NCI-H187 treated with DMSO at 0.1 percent for 48 hours (cell line): ENCODE data around the gene HLCS.

Source experiments
- DNase-seq: peaks from one replicate; lab custom pipeline; 2025; lab: John Stamatoyannopoulos, UW

HLCS gene

GRCh38 chr21:36985751-36986594 is 19.5 kb upstream of the HLCS start:
- DNase-seq: no peak

DNA sequence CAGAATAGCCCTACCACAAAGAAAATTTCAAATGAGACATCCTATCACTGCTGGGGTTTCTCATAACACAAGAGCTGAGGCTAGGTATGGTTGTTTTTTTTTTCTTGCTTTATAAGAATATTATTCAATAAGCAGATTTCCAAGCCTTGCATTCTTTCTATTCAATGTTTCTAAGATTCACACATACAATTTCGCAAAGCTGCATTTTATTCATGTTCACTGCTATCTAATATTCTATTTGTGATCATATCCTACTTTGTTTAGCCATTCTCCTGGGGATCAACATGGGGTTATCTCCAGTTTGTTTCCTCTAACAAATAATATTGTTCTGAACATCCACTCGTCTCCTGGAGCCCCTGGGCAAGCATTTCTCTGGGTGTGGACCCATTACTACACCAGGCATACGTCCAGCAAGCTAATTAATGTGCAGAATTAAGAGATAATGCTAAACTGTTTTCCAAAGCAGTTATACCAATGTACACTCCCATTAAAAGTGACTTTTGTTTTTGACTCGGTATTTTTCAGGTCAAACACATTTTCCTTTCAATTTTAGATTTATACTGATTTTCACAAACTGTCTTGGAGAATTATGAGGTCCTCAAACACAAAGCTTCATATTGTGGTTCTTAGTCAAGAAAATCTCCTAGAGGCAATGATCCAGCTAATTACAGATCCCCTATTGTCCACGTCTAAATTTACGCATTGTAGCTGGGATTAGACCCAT is 15.7 kb upstream of the HLCS start:
- DNase-seq: no peak

- DNase-seq: no peak
These were observed 14.6 kb upstream of the HLCS start for GRCh38 chr21:36981049-36981391.

DNA sequence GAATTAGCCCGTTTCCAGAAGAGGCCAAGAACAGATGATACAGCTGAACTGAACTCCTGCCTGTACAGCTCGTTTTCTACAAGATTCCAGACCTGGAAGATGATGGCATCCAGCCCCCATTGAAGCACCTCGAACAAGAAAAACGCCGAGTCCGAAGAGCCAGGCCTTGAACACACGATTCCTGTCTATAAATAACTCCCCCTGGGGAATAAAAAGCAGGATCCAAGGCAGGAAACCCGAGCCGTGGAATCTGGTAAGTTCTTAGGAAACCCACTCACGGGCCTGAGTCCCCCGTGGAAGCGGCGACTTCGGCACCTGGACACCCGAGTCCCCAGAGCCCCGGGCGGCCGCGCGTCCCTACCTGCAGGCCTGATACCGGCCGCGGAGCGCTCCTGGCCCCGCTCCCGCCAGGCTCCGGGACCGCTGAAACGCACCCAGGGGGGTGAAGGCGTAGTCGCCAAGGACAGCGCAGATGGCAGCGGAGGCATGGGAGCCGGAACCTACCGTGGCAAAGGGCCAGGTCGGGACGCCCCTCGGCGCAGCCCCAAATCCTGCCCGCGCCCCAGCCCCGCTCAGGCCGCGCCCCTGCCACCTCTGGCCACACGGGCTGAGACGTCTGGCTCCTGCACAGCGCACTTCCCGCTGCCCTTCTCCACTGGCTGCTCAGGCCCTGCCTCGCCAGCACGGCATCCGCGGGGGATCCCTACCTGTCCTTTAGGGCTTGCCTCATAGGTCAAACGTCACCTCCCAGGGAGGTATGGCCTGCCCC is 14.0 kb upstream of the HLCS start:
- DNase-seq: no peak

DNA sequence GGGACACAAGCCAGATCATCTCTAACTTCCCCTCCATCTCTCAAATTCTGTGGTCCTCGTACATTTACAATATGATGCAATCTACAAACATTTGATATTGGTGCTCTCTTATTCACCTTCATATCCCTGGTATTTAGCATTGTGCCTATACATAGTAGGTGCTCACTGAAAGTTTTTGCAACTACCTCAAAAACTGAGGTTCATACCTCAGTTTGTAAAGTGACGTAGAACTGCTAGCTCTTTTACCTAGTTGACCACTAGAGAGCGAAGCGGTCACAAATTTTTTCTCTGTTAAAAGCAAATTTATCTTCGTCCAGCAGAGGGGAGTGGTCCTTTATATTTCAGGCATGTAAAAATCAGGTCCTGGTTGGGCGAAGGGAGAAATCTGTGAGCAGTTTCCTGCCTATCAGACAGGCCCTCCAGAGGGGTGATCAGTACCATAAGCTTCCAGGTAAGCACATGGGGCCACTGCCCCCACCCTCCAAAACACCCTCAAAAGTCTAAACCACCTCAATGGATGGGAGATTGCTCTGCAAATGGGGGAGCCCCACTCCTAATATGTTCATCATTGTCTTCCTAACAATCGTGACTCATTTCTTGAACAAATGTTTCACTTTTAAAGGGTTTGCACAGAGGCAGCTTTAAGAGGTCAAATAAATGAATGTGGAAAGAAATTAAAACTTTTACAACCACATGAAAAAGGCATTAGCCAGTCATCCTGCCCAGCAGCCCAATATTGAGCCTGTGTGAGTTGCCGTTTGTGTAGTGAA is 10.6 kb upstream of the HLCS start:
- no peak for DNase-seq

DNA sequence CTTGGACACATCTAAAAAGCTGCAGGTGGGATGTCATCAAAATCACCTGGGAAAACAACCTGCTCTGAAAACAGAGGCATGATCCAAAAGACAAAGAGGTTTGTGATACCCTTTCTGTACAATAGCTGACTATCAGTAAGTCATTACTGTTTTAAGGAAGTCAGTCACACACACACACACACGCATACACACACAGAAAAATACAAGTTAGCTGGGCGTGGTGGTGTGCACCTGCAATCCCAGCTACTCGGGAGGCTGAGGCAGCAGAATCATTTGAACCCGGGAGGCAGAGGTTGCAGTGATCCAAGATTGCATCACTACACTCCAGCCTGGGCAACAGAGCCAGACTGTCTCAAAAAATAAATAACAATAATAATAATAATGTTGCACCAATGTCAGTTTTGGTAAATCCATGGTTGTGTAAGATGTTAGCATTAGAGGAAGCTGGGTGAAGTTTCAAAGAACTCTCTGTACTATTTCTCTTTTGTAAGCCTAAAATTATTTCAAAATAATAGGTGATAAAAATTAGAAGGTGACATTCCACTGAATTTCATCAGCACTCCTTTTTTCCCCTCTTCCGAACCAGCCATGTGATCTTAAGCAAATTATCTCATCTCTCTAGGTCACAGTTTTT is 9.9 kb upstream of the HLCS start:
- DNase-seq: no peak

DNA sequence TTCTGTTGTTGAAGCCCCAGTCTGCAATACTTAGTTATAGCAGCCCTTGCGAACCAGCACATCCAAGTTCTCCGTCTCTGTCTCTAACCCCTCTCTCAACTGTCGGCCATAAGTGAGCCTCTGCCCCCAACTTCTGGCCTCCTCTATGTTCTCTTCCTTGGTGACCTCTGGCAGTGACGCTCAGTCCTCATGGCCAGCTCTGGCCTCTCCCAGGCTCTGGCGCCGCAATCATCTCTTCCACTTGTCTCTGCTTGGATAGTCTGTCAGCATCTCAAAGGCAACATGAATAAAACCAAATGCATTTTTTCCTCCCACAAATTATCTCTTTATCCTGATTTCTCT is 8.4 kb upstream of the HLCS start:
- DNase-seq: no peak

- no peak for DNase-seq
These were observed 7.7 kb upstream of the HLCS start for GRCh38 chr21:36973986-36974850.

DNA sequence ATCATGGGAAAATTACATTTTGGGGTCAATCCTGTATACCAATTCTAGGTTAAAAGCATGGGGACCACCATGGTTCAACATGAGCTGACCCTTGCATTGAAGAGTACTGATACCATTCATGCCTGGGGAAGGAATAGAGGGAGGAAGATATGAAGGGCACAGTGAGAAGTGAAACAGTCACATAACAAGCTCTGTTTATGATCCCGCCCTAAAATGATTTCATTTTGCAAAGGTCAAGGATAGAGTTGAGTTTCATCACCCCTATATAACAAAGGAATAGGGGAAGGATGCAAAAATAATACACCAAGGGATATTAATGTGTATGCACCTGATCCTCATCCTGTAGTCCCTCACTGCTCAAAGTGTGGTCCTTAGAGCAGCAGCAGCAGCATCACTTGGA is 2.5 kb upstream of the HLCS start:
- no peak for DNase-seq

DNA sequence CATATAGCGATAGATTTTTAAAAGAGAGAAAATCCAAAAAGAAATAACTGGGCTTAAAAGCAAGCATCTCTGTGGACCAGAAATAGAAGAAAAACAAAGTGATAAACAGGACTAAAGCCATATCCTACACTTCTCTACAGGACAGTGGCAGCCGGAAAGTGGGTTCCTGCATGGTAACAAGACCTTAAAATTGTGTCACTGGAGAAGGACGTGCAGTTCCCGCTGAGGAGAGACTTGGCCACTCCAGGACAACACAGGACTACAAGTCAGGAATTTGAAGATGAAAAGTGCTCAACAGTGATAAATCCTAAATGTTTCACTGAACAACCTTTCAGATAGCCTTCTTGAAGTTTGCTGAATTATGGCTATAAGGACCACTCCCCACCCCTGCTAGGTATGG is 1.9 kb upstream of the HLCS start:
- DNase-seq: no peak

- DNase-seq: no peak
These were observed 626 bp upstream of the HLCS start for GRCh38 chr21:36966821-36967768.

DNA sequence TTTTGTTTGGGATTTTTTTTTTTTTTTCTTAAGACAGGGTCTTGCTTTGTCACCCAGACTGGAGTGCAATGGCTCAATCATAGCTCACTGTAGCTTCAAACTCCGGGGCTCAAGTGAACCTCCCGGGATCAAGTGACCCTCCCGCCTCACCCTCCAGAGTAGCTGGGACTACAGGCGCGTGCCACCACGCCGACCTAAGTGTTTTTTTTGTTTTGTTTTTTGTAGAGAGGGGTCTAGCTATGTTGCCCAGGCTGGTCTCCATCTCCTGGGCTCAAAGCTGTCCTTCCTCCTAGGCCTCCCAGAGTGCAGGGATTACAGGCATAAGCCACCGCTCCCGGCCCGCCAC is 776 bp downstream of the HLCS start:
- no peak for DNase-seq

GRCh38 chr21:36964827-36965719 is 1.4 kb downstream of the HLCS start:
- no peak for DNase-seq

- no peak for DNase-seq
These were observed 2.1 kb downstream of the HLCS start for GRCh38 chr21:36964398-36964797.

GRCh38 chr21:36962098-36962780 is 4.2 kb downstream of the HLCS start:
- DNase-seq: no peak

- no peak for DNase-seq
These were observed 5.7 kb downstream of the HLCS start for GRCh38 chr21:36960676-36961284.

GRCh38 chr21:36959020-36959835 is 7.2 kb downstream of the HLCS start:
- no peak for DNase-seq
